Parathyroid adenoma (tissue), 2 donors: ENCODE measurements around the gene WNT11.

Experiments used
- H2AFZ ChIP-seq: fragments of 300-600 bp; sonication (generic); one replicate; pipeline ENCODE4 v1.7.0; 2017; ENCODE audit warnings: antibody characterized with exemption, mild to moderate bottlenecking
- H3K27ac ChIP-seq: fragments of 300-600 bp; sonication (generic); one replicate; pipeline ENCODE4 v1.7.0; 2017
- H3K27me3 ChIP-seq: fragments of 300-600 bp; sonication (generic); one replicate; pipeline ENCODE4 v1.7.0; 2017; ENCODE audit warnings: low read length; ENCODE audit not compliant: control insufficient read depth, insufficient read depth
- H3K36me3 ChIP-seq: fragments of 300-600 bp; sonication (generic); one replicate; pipeline ENCODE4 v1.7.0; 2017; ENCODE audit warnings: low read length; ENCODE audit not compliant: control insufficient read depth, insufficient read depth
- H3K4me1 ChIP-seq: fragments of 300-600 bp; sonication (generic); one replicate; pipeline ENCODE4 v1.7.0; 2017; ENCODE audit warnings: control low read depth
- H3K4me2 ChIP-seq: fragments of 300-600 bp; sonication (generic); one replicate; pipeline ENCODE4 v1.7.0; 2017; ENCODE audit warnings: low read length
- H3K4me3 ChIP-seq: fragments of 300-600 bp; sonication (generic); one replicate; pipeline ENCODE4 v1.7.0; 2017; ENCODE audit warnings: low read depth, low read length
- H3K79me2 ChIP-seq: fragments of 300-600 bp; sonication (generic); one replicate; pipeline ENCODE4 v1.7.0; 2017; ENCODE audit warnings: control low read depth
- H3K9ac ChIP-seq: fragments of 300-600 bp; sonication (generic); one replicate; pipeline ENCODE4 v1.7.0; 2017; ENCODE audit warnings: mild to moderate bottlenecking
- H3K9me3 ChIP-seq: fragments of 300-600 bp; sonication (generic); one replicate; pipeline ENCODE4 v1.7.0; 2017; ENCODE audit warnings: low read length; ENCODE audit not compliant: control insufficient read depth
- TF ChIP-seq, protein P1 (sequence below): fragments of 300-600 bp; sonication (generic); IDR thresholded peaks from one replicate; pipeline ENCODE4 v1.7.0; 2017; ENCODE audit warnings: antibody characterized with exemption, mild to moderate bottlenecking
- donor health status: primary hyperparathyroidism.

The WNT11 gene

DNA sequence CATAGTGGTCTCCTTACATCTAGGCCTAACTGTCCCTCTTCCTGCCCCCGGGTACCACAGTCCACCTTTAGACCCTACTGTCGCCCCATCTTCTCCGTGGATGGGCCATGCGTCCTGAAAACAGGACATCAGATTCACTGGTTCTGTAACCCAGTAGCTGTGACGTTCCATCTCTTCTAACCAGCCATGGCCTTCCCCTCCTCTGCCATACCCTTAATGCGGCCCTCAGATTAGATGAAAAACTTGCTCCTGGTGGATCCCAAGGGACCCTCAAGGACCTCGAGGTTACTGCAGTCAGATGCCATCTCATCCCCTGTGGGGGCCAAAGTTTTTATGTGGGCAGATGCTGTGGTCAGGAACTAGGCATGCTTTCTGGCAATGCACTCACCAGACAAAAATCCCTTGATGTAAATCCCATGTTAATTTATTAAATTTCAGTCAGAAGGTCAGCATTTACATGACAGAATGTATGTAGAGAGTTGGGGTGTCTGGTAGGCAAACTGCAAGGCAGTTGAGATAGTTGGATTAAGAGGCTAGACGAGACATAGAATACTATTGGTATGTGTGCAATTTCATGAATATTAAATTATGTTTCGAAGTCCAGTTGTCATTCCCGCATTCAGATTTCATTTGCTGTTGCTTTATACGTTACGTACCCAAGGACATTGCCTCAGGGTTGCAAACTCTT is 64.3 kb downstream of the WNT11 start:
- peaks cover 2% of the 10 kb centered on the region for H3K4me1 ChIP-seq
- no peak overlapping the region for H3K4me3 ChIP-seq
- H3K36me3 ChIP-seq, result no peaks in the 10 kb centered on the region
- no peak overlapping the region for H3K9ac ChIP-seq
- no peaks in the 10 kb centered on the region for H3K9me3 ChIP-seq
- no peaks in the 10 kb centered on the region for H3K79me2 ChIP-seq
- H3K4me2 ChIP-seq, result no peak overlapping the region
- H3K27ac ChIP-seq, result no peak overlapping the region
- H3K27me3 ChIP-seq, result no peaks in the 10 kb centered on the region
- H2AFZ ChIP-seq, result no peak overlapping the region
- TF ChIP-seq, protein P1, sequence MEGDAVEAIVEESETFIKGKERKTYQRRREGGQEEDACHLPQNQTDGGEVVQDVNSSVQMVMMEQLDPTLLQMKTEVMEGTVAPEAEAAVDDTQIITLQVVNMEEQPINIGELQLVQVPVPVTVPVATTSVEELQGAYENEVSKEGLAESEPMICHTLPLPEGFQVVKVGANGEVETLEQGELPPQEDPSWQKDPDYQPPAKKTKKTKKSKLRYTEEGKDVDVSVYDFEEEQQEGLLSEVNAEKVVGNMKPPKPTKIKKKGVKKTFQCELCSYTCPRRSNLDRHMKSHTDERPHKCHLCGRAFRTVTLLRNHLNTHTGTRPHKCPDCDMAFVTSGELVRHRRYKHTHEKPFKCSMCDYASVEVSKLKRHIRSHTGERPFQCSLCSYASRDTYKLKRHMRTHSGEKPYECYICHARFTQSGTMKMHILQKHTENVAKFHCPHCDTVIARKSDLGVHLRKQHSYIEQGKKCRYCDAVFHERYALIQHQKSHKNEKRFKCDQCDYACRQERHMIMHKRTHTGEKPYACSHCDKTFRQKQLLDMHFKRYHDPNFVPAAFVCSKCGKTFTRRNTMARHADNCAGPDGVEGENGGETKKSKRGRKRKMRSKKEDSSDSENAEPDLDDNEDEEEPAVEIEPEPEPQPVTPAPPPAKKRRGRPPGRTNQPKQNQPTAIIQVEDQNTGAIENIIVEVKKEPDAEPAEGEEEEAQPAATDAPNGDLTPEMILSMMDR, result no peak

DNA sequence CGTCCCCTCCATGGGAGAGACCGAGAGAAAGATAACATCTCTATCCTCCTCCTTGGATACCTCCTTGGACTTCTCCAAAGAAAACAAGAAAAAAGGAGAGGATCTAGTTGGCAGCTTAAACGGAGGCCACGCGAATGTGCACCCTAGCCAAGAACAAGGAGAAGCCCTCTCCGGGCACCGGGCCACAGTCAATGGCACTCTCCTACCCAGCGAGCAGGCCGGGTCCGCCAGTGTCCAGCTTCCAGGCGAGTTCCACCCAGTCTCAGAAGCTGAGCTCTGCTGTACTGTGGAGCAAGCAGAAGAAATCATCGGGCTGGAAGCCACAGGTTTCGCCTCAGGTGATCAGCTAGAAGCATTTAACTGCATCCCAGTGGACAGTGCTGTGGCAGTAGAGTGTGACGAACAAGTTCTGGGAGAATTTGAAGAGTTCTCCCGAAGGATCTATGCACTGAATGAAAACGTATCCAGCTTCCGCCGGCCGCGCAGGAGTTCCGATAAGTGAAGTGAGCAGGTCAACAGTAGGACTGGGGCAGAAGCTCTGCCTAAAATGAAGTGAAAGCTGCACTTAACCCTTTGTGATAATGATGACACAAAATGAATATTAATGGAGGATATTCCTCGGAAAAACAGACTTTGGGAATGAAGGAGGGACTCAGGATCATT is 65.3 kb downstream of the WNT11 start:
- Histone ChIP-seq H3K9me3 (no peaks in the 10 kb centered on the region), H3K4me3 (no peak overlapping the region), H2AFZ (no peak overlapping the region), H3K79me2 (no peaks in the 10 kb centered on the region), H3K27me3 (no peaks in the 10 kb centered on the region), H3K36me3 (no peaks in the 10 kb centered on the region), H3K9ac (no peak overlapping the region), H3K27ac (no peak overlapping the region), H3K4me1 (peaks cover 2% of the 10 kb centered on the region), H3K4me2 (no peak overlapping the region)
- TF ChIP-seq, protein P1, result no peak

DNA sequence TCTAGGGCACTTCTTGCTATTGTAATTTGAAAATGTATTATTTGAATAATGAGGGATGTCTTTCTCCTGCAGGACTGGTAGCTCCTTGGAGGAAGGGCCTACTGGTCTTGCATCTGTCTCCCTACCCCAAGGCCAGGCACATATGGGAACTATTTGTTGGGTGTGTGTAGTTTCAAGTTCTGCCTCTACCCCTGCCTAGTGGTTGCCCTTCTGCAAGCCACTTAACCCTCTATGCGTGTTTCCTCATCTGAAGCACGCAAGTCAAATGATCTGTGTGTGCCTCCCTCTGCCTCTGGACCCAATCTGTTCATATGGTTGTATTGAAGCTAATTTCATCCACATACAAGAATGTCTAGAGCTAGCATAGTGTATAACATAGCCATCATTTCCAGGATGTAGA is 67.0 kb downstream of the WNT11 start:
- no peak overlapping the region for H3K4me3 ChIP-seq
- H3K27me3 ChIP-seq, result no peaks in the 10 kb centered on the region
- H2AFZ ChIP-seq, result no peak overlapping the region
- H3K36me3 ChIP-seq, result no peaks in the 10 kb centered on the region
- H3K9ac ChIP-seq, result no peak overlapping the region
- H3K27ac ChIP-seq, result no peak overlapping the region
- H3K4me2 ChIP-seq, result no peak overlapping the region
- H3K4me1 ChIP-seq, result peaks cover 2% of the 10 kb centered on the region
- H3K9me3 ChIP-seq, result no peaks in the 10 kb centered on the region
- TF ChIP-seq, protein P1, result no peak
- H3K79me2 ChIP-seq, result no peaks in the 10 kb centered on the region
